Endodermal cell (in vitro differentiated cells): ENCODE data around the gene GRIK3. TPM values are rescaled to one million over a fixed set of nuclear protein-coding genes. Genes with fewer than 3 reads are reported as not detected.

Experiments
- DNase-seq: peaks from one replicate; pipeline ENCODE4 v3.0.0-alpha.2; 2017
- H3K27ac ChIP-seq: 2 replicates; pipeline ENCODE4 v1.5.1; 2013; ENCODE audit warnings: mild to moderate bottlenecking, low read depth, low read length, moderate library complexity
- H3K27me3 ChIP-seq: 2 replicates; pipeline ENCODE4 v1.6.1; 2013; ENCODE audit warnings: mild to moderate bottlenecking, low read length, moderate library complexity; ENCODE audit not compliant: insufficient read depth, control insufficient read depth, poor library complexity, severe bottlenecking
- H3K36me3 ChIP-seq: 2 replicates; pipeline ENCODE4 v1.7.0; 2013; ENCODE audit warnings: mild to moderate bottlenecking, low read length, moderate library complexity; ENCODE audit not compliant: control insufficient read depth, insufficient read depth
- H3K4me1 ChIP-seq: one replicate; pipeline ENCODE4 v1.7.0; 2013; ENCODE audit warnings: low read length; ENCODE audit not compliant: control insufficient read depth, insufficient read depth
- H3K4me3 ChIP-seq: 2 replicates; pipeline ENCODE4 v1.5.1; 2013; ENCODE audit warnings: mild to moderate bottlenecking, low read length, moderate library complexity
- H3K9ac ChIP-seq: 2 replicates; pipeline ENCODE4 v1.6.1; 2013; ENCODE audit warnings: mild to moderate bottlenecking, low read length, moderate library complexity; ENCODE audit not compliant: poor library complexity, severe bottlenecking; ENCODE audit errors: extremely low read depth
- H3K9me3 ChIP-seq: 2 replicates; pipeline ENCODE4 v1.6.1; 2013; ENCODE audit warnings: mild to moderate bottlenecking, low read length, moderate library complexity; ENCODE audit not compliant: control insufficient read depth
- H3K27ac Mint-ChIP-seq: 2 replicates; pipeline ENCODE4 v1.8.0; 2020; ENCODE audit warnings: mixed read lengths
- H3K27me3 Mint-ChIP-seq: 2 replicates; pipeline ENCODE4 v1.8.0; 2021; ENCODE audit warnings: mild to moderate bottlenecking, mixed read lengths; ENCODE audit not compliant: insufficient read depth
- H3K36me3 Mint-ChIP-seq: 2 replicates; pipeline ENCODE4 v1.8.0; 2020; ENCODE audit warnings: low read depth, mixed read lengths
- H3K4me1 Mint-ChIP-seq: 2 replicates; pipeline ENCODE4 v1.8.0; 2020; ENCODE audit warnings: mixed read lengths
- H3K4me3 Mint-ChIP-seq: 2 replicates; pipeline ENCODE4 v1.8.0; 2020; ENCODE audit warnings: mild to moderate bottlenecking, moderate library complexity, mixed read lengths
- H3K9me3 Mint-ChIP-seq: 2 replicates; pipeline ENCODE4 v1.8.0; 2020; ENCODE audit warnings: mild to moderate bottlenecking, mixed read lengths
- WGBS, 2 experiments: methylation state at CpG; one replicate each; pipeline versions ENCODE4 v1.1.5 to v1.1.7; 2013; ENCODE audit warnings: missing lambda C conversion rate in 2 of 2, mixed read lengths in 1 of 2; ENCODE audit not compliant: insufficient coverage in 1 of 2, insufficient read length in 1 of 2; 5-methylcytosine and 5-hydroxymethylcytosine counted together
- total RNA-seq, 2 donors: library from RNA; stranded (reverse); fragmentation: NEBNext Ultra II Directional in 1 of 2; extraction: Animal tissue kit (Norgen Biotek cat#: 25700) in 1 of 2; gene quantifications; 2 replicates in 1 of 2; 3 replicates in 1 of 2; pipeline ENCODE4 v1.2.1, GENCODE V29; 2021
- TF ChIP-seq, protein P1 (sequence below): fragments of 200-600 bp; sonication (generic); conservative IDR thresholded peaks from 2 replicates; pipeline ENCODE4 v1.5.0; 2021; ENCODE audit warnings: antibody characterized with exemption, mild to moderate bottlenecking

Gene GRIK3
- total RNA-seq, 2 donors from 2014 or later: 13.4 to 32.4 TPM

DNA sequence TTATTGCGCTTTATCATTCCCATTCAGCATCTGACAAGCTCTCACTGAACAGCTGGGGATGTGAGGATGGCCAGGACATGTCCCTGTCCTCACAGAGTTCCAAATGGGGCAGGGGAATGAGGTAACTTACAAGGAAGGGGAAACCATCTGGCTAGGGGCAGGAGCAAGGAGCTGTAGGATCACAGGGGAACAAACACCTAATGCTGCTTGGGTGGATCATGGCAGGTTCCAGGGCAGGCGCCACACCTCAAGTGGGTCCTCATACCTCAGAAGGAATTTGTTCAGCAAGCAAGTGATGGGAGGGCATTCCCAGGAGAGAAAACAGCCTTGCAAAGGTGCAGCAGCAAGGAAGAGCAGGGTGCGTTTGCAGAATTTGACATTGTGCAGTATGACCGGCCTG lies 35.1 kb upstream of the GRIK3 start:
- WGBS, 2 experiments: 91 to 92% methylated on average over 2 to 4 of the region's 4 CpGs
- no peak overlapping the region for H3K27ac ChIP-seq
- no peak overlapping the region for H3K4me3 Mint-ChIP-seq

DNA sequence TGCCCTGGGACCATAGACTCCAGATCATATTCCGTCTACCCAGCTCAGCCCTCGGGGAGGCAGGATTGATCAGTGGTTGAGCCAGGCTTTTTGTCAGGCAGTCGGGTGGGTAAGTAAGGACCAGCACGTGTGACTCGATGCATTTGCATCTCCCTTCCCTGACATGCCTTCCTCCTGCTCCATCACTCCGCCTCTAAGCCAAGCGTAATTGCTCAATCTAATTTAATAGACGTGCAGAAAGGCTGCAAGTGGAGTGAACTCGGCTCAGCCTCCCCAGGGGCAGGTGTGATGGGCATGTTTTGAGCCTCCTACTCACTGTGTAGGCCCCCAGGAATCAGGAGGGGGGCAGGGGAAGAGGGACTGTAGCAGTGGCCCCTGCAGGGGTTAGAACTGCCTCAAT lies 34.6 kb upstream of the GRIK3 start:
- peaks cover 14% of the 10 kb centered on the region for H3K27me3 Mint-ChIP-seq
- DNase-seq: no peak
- no peak overlapping the region for H3K27ac Mint-ChIP-seq
- peaks cover 7% of the 10 kb centered on the region for H3K4me1 Mint-ChIP-seq
- no peak overlapping the region for H3K9ac ChIP-seq
- peaks cover 4% of the 10 kb centered on the region for H3K27me3 ChIP-seq
- 75 to 81% methylated on average over 4 to 9 of the region's 9 CpGs for WGBS, 2 experiments
- no peaks in the 10 kb centered on the region for H3K9me3 Mint-ChIP-seq
- no peaks in the 10 kb centered on the region for H3K36me3 Mint-ChIP-seq
- H3K27ac ChIP-seq: no peak overlapping the region
- no peak overlapping the region for H3K4me3 Mint-ChIP-seq
- H3K36me3 ChIP-seq: no peaks in the 10 kb centered on the region
- no peaks in the 10 kb centered on the region for H3K9me3 ChIP-seq
- no peak overlapping the region for H3K4me3 ChIP-seq
- H3K4me1 ChIP-seq: no peaks in the 10 kb centered on the region
- TF ChIP-seq, protein P1, sequence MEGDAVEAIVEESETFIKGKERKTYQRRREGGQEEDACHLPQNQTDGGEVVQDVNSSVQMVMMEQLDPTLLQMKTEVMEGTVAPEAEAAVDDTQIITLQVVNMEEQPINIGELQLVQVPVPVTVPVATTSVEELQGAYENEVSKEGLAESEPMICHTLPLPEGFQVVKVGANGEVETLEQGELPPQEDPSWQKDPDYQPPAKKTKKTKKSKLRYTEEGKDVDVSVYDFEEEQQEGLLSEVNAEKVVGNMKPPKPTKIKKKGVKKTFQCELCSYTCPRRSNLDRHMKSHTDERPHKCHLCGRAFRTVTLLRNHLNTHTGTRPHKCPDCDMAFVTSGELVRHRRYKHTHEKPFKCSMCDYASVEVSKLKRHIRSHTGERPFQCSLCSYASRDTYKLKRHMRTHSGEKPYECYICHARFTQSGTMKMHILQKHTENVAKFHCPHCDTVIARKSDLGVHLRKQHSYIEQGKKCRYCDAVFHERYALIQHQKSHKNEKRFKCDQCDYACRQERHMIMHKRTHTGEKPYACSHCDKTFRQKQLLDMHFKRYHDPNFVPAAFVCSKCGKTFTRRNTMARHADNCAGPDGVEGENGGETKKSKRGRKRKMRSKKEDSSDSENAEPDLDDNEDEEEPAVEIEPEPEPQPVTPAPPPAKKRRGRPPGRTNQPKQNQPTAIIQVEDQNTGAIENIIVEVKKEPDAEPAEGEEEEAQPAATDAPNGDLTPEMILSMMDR: no peak

More for the DNA sequence above, 35.1 kb upstream of the GRIK3 start:
- H3K36me3 ChIP-seq: no peaks in the 10 kb centered on the region
- Mint-ChIP-seq H3K36me3 (no peaks in the 10 kb centered on the region), H3K27me3 (peaks cover 14% of the 10 kb centered on the region), H3K4me1 (peaks cover 7% of the 10 kb centered on the region), H3K27ac (no peak overlapping the region), H3K9me3 (no peaks in the 10 kb centered on the region)
- DNase-seq: no peak
- H3K9ac ChIP-seq: no peak overlapping the region
- no peaks in the 10 kb centered on the region for H3K4me1 ChIP-seq
- H3K27me3 ChIP-seq: peaks cover 4% of the 10 kb centered on the region
- TF ChIP-seq, protein P1: no peak
- H3K4me3 ChIP-seq: no peak overlapping the region
- H3K9me3 ChIP-seq: no peaks in the 10 kb centered on the region

DNA sequence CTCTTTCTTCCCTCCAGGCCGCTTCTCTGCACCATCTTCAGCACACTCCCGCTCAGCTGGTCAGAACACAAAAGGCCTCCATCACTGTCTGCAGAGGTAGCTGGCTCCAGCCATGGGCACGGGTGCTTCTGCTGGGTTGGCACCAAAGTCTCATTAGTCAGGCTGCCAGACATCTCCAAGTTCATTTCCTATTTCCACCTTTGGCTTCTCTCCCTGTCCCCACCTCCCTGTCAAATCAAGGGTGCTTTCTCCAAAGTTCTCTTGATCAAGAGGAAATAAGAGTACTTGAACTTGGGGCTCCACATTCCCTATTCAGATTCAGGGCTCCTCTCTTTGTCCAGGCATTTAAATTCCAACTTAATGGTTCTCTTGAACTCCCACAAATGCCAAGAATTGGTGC lies 33.9 kb upstream of the GRIK3 start:
- peaks cover 7% of the 10 kb centered on the region for H3K4me1 Mint-ChIP-seq
- H3K36me3 ChIP-seq: no peaks in the 10 kb centered on the region
- H3K36me3 Mint-ChIP-seq: no peaks in the 10 kb centered on the region
- no peak overlapping the region for H3K4me3 Mint-ChIP-seq
- H3K27ac ChIP-seq: no peak overlapping the region
- H3K27me3 Mint-ChIP-seq: peaks cover 14% of the 10 kb centered on the region
- no peak overlapping the region for H3K9ac ChIP-seq
- no peaks in the 10 kb centered on the region for H3K9me3 ChIP-seq
- no peak for DNase-seq
- no peak overlapping the region for H3K4me3 ChIP-seq
- H3K4me1 ChIP-seq: no peaks in the 10 kb centered on the region
- no peak overlapping the region for H3K27ac Mint-ChIP-seq
- 90 to 100% methylated on average over 1 to 3 of the region's 3 CpGs for WGBS, 2 experiments
- no peaks in the 10 kb centered on the region for H3K9me3 Mint-ChIP-seq
- peaks cover 4% of the 10 kb centered on the region for H3K27me3 ChIP-seq
- TF ChIP-seq, protein P1: no peak
